ENCODE measurements around the gene PTGDS.

The PTGDS gene

GRCh38 chr9:136950656-136951276 lies 26.5 kb upstream of the PTGDS start:
- Histone ChIP-seq H4K91ac (ENCODE audit: low read length) (no peak overlapping the region), H3K23ac (ENCODE audit: low read length in 2 of 2) (no peak overlapping the region), H3K14ac (ENCODE audit: low read length in 2 of 2) (no peak overlapping the region), H3K27me3 (ENCODE audit: control insufficient read depth in 1 of 2, insufficient read depth in 1 of 2, low read length in 2 of 2) (peaks cover 0 to 16% of the 10 kb centered on the region in 2 experiments), H2AK5ac (ENCODE audit: low read length, severe bottlenecking) (no peak overlapping the region), H3K27ac (ENCODE audit: low read length, poor library complexity, severe bottlenecking) (no peak overlapping the region), H2BK120ac (ENCODE audit: low read depth, low read length) (no peak overlapping the region), H4K8ac (ENCODE audit: low read length) (peak overlapping the region; percentile 47), H3K9me3 (ENCODE audit: control insufficient read depth, low read length) (no peaks in the 10 kb centered on the region), H3K79me1 (replicated peaks; ENCODE audit: low read length, poor library complexity, severe bottlenecking) (no peaks in the 10 kb centered on the region), H2BK5ac (ENCODE audit: low read depth, low read length, poor library complexity, severe bottlenecking) (no peak overlapping the region), H3K9ac (ENCODE audit: low read length) (no peak overlapping the region), H3K18ac (ENCODE audit: low read depth in 1 of 2, low read length in 2 of 2) (no peak overlapping the region), H3K4ac (ENCODE audit: low read depth in 1 of 2, low read length in 2 of 2) (peak overlapping the region in 1 of 2 experiments; percentile 7), H3K36me3 (ENCODE audit: control insufficient read depth in 1 of 2, insufficient read depth in 2 of 2, low read depth in 1 of 2, low read length in 2 of 2) (no peaks in the 10 kb centered on the region), H2AFZ (ENCODE audit: low read depth, low read length) (peak overlapping the region; percentile 30), H3K4me3 (ENCODE audit: insufficient read depth in 1 of 2, low read depth in 1 of 2, low read length in 2 of 2) (no peak overlapping the region), H3K4me1 (ENCODE audit: control insufficient read depth, insufficient read depth, low read depth, low read length) (peaks cover 25% of the 10 kb centered on the region), H2BK15ac (ENCODE audit: low read depth, poor library complexity, severe bottlenecking) (no peak overlapping the region), H2BK12ac (ENCODE audit: low read length in 2 of 2) (no peak overlapping the region), H3K4me2 (ENCODE audit: low read length, poor library complexity, severe bottlenecking) (peak overlapping the region; percentile 60)
- no peak for DNase-seq
- WGBS, result 81% methylated on average over 8 of the region's 9 CpGs

GRCh38 chr9:136951541-136952320 lies 25.6 kb upstream of the PTGDS start, which contains the start of gene LCN12:
LCN12 (plus strand) TSS chr9:136952273; CDS start chr9:136952328, 55 bp downstream.
- H2BK15ac ChIP-seq (ENCODE audit: low read depth, poor library complexity, severe bottlenecking), result no peak within 1 kb of the TSS
- H3K4ac ChIP-seq (ENCODE audit: low read depth in 1 of 2, low read length in 2 of 2), result no peak within 1 kb of the TSS
- no peak within 1 kb of the TSS for H2AFZ ChIP-seq (ENCODE audit: low read depth, low read length)
- no peak within 1 kb of the TSS for H3K4me2 ChIP-seq (ENCODE audit: low read length, poor library complexity, severe bottlenecking)
- no peak within 1 kb of the TSS for H2AK5ac ChIP-seq (ENCODE audit: low read length, severe bottlenecking)
- WGBS, result 96% methylated on average over 13 of the region's 14 CpGs
- H3K36me3 ChIP-seq (ENCODE audit: control insufficient read depth in 1 of 2, insufficient read depth in 2 of 2, low read depth in 1 of 2, low read length in 2 of 2), result no peaks in the 10 kb centered on the region
- H2BK5ac ChIP-seq (ENCODE audit: low read depth, low read length, poor library complexity, severe bottlenecking), result no peak within 1 kb of the TSS
- no peak within 1 kb of the TSS for H2BK12ac ChIP-seq (ENCODE audit: low read length in 2 of 2)
- H3K14ac ChIP-seq (ENCODE audit: low read length in 2 of 2), result no peak within 1 kb of the TSS
- H3K27me3 ChIP-seq (ENCODE audit: control insufficient read depth in 1 of 2, insufficient read depth in 1 of 2, low read length in 2 of 2), result peaks cover 0 to 16% of the 10 kb centered on the region in 2 experiments
- H4K8ac ChIP-seq (ENCODE audit: low read length), result no peak within 1 kb of the TSS
- H3K27ac ChIP-seq (ENCODE audit: low read length, poor library complexity, severe bottlenecking), result no peak within 1 kb of the TSS
- no peak within 1 kb of the TSS for H3K18ac ChIP-seq (ENCODE audit: low read depth in 1 of 2, low read length in 2 of 2)
- no peak within 1 kb of the TSS for H3K9ac ChIP-seq (ENCODE audit: low read length)
- no peak within 1 kb of the TSS for H3K23ac ChIP-seq (ENCODE audit: low read length in 2 of 2)
- peaks cover 3% of the 10 kb centered on the region for H3K9me3 ChIP-seq (ENCODE audit: control insufficient read depth, low read length)
- DNase-seq, result no peak
- H3K4me1 ChIP-seq (ENCODE audit: control insufficient read depth, insufficient read depth, low read depth, low read length), result peaks cover 25% of the 10 kb centered on the region
- H3K79me1 ChIP-seq (replicated peaks; ENCODE audit: low read length, poor library complexity, severe bottlenecking), result no peaks in the 10 kb centered on the region
- no peak within 1 kb of the TSS for H4K91ac ChIP-seq (ENCODE audit: low read length)
- no peak within 1 kb of the TSS for H2BK120ac ChIP-seq (ENCODE audit: low read depth, low read length)
- no peak within 1 kb of the TSS for H3K4me3 ChIP-seq (ENCODE audit: insufficient read depth in 1 of 2, low read depth in 1 of 2, low read length in 2 of 2)

- Histone ChIP-seq H2AK5ac (ENCODE audit: low read length, severe bottlenecking) (no peak overlapping the region), H3K23ac (ENCODE audit: low read length in 2 of 2) (no peak overlapping the region), H3K9ac (ENCODE audit: low read length) (no peak overlapping the region), H2BK120ac (ENCODE audit: low read depth, low read length) (no peak overlapping the region), H4K91ac (ENCODE audit: low read length) (no peak overlapping the region), H3K9me3 (ENCODE audit: control insufficient read depth, low read length) (peaks cover 3% of the 10 kb centered on the region), H3K27ac (ENCODE audit: low read length, poor library complexity, severe bottlenecking) (no peak overlapping the region), H3K4me1 (ENCODE audit: control insufficient read depth, insufficient read depth, low read depth, low read length) (peaks cover 25% of the 10 kb centered on the region), H4K8ac (ENCODE audit: low read length) (no peak overlapping the region), H3K4ac (ENCODE audit: low read depth in 1 of 2, low read length in 2 of 2) (no peak overlapping the region), H2BK12ac (ENCODE audit: low read length in 2 of 2) (no peak overlapping the region), H2AFZ (ENCODE audit: low read depth, low read length) (no peak overlapping the region), H2BK5ac (ENCODE audit: low read depth, low read length, poor library complexity, severe bottlenecking) (no peak overlapping the region), H3K4me3 (ENCODE audit: insufficient read depth in 1 of 2, low read depth in 1 of 2, low read length in 2 of 2) (no peak overlapping the region), H2BK15ac (ENCODE audit: low read depth, poor library complexity, severe bottlenecking) (no peak overlapping the region), H3K18ac (ENCODE audit: low read depth in 1 of 2, low read length in 2 of 2) (no peak overlapping the region), H3K4me2 (ENCODE audit: low read length, poor library complexity, severe bottlenecking) (no peak overlapping the region), H3K14ac (ENCODE audit: low read length in 2 of 2) (no peak overlapping the region), H3K36me3 (ENCODE audit: control insufficient read depth in 1 of 2, insufficient read depth in 2 of 2, low read depth in 1 of 2, low read length in 2 of 2) (no peaks in the 10 kb centered on the region), H3K27me3 (ENCODE audit: control insufficient read depth in 1 of 2, insufficient read depth in 1 of 2, low read length in 2 of 2) (peaks cover 0 to 16% of the 10 kb centered on the region in 2 experiments), H3K79me1 (replicated peaks; ENCODE audit: low read length, poor library complexity, severe bottlenecking) (no peaks in the 10 kb centered on the region)
- WGBS, result 83% methylated on average over 15 of the region's 15 CpGs
- no peak for DNase-seq
Measured at GRCh38 chr9:136952321-136952850, 24.9 kb upstream of the PTGDS start.

Data from mesenchymal stem cell (in vitro differentiated cells and primary cell).